ENCODE data around the gene EIF4E3. TPM values are rescaled to one million over a fixed set of nuclear protein-coding genes. Genes with fewer than 3 reads are reported as not detected.

The EIF4E3 gene
- total RNA-seq, 1 experiment from 2014 or later = 10.9 TPM

GRCh38 chr3:71676931-71677330 is 48.3 kb downstream of the EIF4E3 start:
- DNase-seq = no peak
- no peaks in the 10 kb centered on the region for H3K9me3 Mint-ChIP-seq (ENCODE audit: low read depth, unreplicated experiment)
- intact Hi-C loops (cut with micrococcal nuclease; ENCODE audit: unreplicated experiment) = no loop called here
- H3K36me3 Mint-ChIP-seq (ENCODE audit: insufficient read depth, unreplicated experiment) = no peaks in the 10 kb centered on the region
- H3K27me3 Mint-ChIP-seq (ENCODE audit: unreplicated experiment) = no peaks in the 10 kb centered on the region
- BruUV-seq (replicated peaks) = no TSS peak
- H3K4me3 Mint-ChIP-seq (ENCODE audit: low read depth, unreplicated experiment) = no peak overlapping the region
- no peak overlapping the region for H3K27ac Mint-ChIP-seq (ENCODE audit: unreplicated experiment)
- CTCF ChIA-PET = no interaction called here
- H3K4me1 Mint-ChIP-seq (ENCODE audit: low read depth, unreplicated experiment) = no peaks in the 10 kb centered on the region
- TF ChIP-seq CTCF (IDR thresholded peaks at IDR 0.05; ENCODE audit: unreplicated experiment) = no peak

- no peak for TF ChIP-seq CTCF (IDR thresholded peaks at IDR 0.05; ENCODE audit: unreplicated experiment)
- H3K4me1 Mint-ChIP-seq (ENCODE audit: low read depth, unreplicated experiment) = no peaks in the 10 kb centered on the region
- no peak overlapping the region for H3K27ac Mint-ChIP-seq (ENCODE audit: unreplicated experiment)
- no peak for DNase-seq
- H3K4me3 Mint-ChIP-seq (ENCODE audit: low read depth, unreplicated experiment) = no peak overlapping the region
- no peaks in the 10 kb centered on the region for H3K9me3 Mint-ChIP-seq (ENCODE audit: low read depth, unreplicated experiment)
- intact Hi-C loops (cut with micrococcal nuclease; ENCODE audit: unreplicated experiment) = no loop called here
- H3K27me3 Mint-ChIP-seq (ENCODE audit: unreplicated experiment) = no peaks in the 10 kb centered on the region
- CTCF ChIA-PET = interaction anchor here (0.6 kb wide), 1 partner anchor 18 kb away, joined by 3 read pairs; no protein-coding TSS in a partner anchor
- H3K36me3 Mint-ChIP-seq (ENCODE audit: insufficient read depth, unreplicated experiment) = no peaks in the 10 kb centered on the region
- no TSS peak for BruUV-seq (replicated peaks)
Measured at GRCh38 chr3:71673486-71673885, 51.7 kb downstream of the EIF4E3 start.

- no peak for TF ChIP-seq CTCF (IDR thresholded peaks at IDR 0.05; ENCODE audit: unreplicated experiment)
- CTCF ChIA-PET = interaction anchor here (0.6 kb wide), 1 partner anchor 17 kb away, joined by 3 read pairs; no protein-coding TSS in a partner anchor
- no peak for DNase-seq
- no TSS peak for BruUV-seq (replicated peaks)
- no peaks in the 10 kb centered on the region for H3K4me1 Mint-ChIP-seq (ENCODE audit: low read depth, unreplicated experiment)
- H3K27me3 Mint-ChIP-seq (ENCODE audit: unreplicated experiment) = no peaks in the 10 kb centered on the region
- no peaks in the 10 kb centered on the region for H3K36me3 Mint-ChIP-seq (ENCODE audit: insufficient read depth, unreplicated experiment)
- H3K27ac Mint-ChIP-seq (ENCODE audit: unreplicated experiment) = no peak overlapping the region
- H3K9me3 Mint-ChIP-seq (ENCODE audit: low read depth, unreplicated experiment) = no peaks in the 10 kb centered on the region
- H3K4me3 Mint-ChIP-seq (ENCODE audit: low read depth, unreplicated experiment) = no peak overlapping the region
- intact Hi-C loops (cut with micrococcal nuclease; ENCODE audit: unreplicated experiment) = no loop called here
Measured at GRCh38 chr3:71672807-71673206, 52.4 kb downstream of the EIF4E3 start.

GRCh38 chr3:71672340-71672739 is 52.9 kb downstream of the EIF4E3 start:
- no TSS peak for BruUV-seq (replicated peaks)
- intact Hi-C loops (cut with micrococcal nuclease; ENCODE audit: unreplicated experiment) = no loop called here
- CTCF ChIA-PET = no interaction called here
- no peak for TF ChIP-seq CTCF (IDR thresholded peaks at IDR 0.05; ENCODE audit: unreplicated experiment)
- Mint-ChIP-seq H3K4me1 (ENCODE audit: low read depth, unreplicated experiment) (no peaks in the 10 kb centered on the region), H3K27ac (ENCODE audit: unreplicated experiment) (no peak overlapping the region), H3K4me3 (ENCODE audit: low read depth, unreplicated experiment) (no peak overlapping the region), H3K27me3 (ENCODE audit: unreplicated experiment) (no peaks in the 10 kb centered on the region), H3K36me3 (ENCODE audit: insufficient read depth, unreplicated experiment) (no peaks in the 10 kb centered on the region), H3K9me3 (ENCODE audit: low read depth, unreplicated experiment) (no peaks in the 10 kb centered on the region)
- DNase-seq = no peak
